Measurements from ENCODE around the gene ALOXE3.

ALOXE3 gene

GRCh38 chr17:8071496-8071895, 46.8 kb downstream of the ALOXE3 start:
- in situ Hi-C loops (cut with MboI; ENCODE audit: low pct_unique_long_range_greater_than_20kb, low sequenced_read_pairs, unreplicated experiment): no loop called here
- DNase-seq (ENCODE audit: low spot score): no peak
- TF ChIP-seq CTCF (IDR thresholded peaks at IDR 0.05; ENCODE audit: extremely low read depth, insufficient read depth, missing control alignments): no peak

DNA sequence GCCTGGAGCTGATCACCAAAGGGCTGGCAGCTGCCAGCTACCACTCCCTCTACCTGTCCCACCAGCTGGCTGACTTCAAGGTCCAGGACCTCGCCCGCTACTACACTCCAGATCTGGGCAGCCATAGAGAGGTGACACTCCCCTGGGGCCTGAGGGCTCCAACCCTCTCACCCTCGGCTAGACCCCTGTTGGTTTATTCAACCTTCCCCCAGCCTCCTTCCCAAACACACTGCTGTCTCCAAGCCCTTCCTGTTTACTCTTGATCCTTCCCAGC, 48.8 kb downstream of the ALOXE3 start:
- TF ChIP-seq CTCF (IDR thresholded peaks at IDR 0.05; ENCODE audit: extremely low read depth, insufficient read depth, missing control alignments): no peak
- DNase-seq (ENCODE audit: low spot score): no peak
- in situ Hi-C loops (cut with MboI; ENCODE audit: low pct_unique_long_range_greater_than_20kb, low sequenced_read_pairs, unreplicated experiment): no loop called here

DNA sequence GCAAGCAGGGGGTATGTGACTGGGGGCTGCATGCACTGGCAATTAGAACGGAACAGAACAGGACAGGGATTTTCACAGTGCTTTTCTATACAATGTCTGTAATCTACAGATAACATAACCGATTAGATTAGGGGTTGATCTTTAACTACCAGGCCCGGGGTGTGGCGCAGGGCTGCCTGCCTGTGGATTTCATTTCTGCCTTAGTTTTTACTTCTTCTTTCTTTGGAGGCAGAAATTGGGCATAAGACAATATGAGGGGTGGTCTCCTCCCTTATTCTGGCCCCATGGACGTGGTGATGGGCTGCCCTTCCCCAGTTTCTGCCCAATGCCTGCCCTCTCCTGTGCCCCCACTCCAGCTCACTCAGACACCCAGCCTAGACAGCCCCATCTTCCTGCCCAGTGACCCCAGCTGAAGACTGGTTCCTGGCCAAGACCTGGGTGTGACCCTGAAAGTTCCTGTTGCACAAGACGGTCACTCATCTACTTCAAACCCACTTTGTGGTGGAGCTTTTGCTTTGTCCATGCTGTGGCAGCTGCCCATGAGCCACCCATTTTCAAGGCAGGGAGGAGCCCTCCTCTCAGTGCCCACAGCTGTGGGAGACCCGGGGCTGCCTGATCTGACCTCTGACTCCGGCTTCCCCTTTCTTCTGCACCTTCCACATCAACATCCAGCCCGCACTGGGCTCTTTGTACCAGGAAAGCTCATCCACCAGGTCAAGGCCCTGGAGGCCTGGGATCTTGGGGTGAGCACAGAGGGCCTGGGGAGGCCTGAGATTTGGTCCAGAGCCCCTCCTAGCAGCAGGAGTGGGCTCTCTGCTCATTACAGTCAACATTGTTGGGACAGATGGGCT, 49.4 kb downstream of the ALOXE3 start:
- in situ Hi-C loops (cut with MboI; ENCODE audit: low pct_unique_long_range_greater_than_20kb, low sequenced_read_pairs, unreplicated experiment): no loop called here
- no peak for DNase-seq (ENCODE audit: low spot score)
- TF ChIP-seq CTCF (IDR thresholded peaks at IDR 0.05; ENCODE audit: extremely low read depth, insufficient read depth, missing control alignments): no peak

- in situ Hi-C loops (cut with MboI; ENCODE audit: low pct_unique_long_range_greater_than_20kb, low sequenced_read_pairs, unreplicated experiment): no loop called here
- DNase-seq (ENCODE audit: low spot score): no peak
- TF ChIP-seq CTCF (IDR thresholded peaks at IDR 0.05; ENCODE audit: extremely low read depth, insufficient read depth, missing control alignments): no peak
These were observed 50.5 kb downstream of the ALOXE3 start for GRCh38 chr17:8067806-8068205.

GRCh38 chr17:8066841-8067775, 51.2 kb downstream of the ALOXE3 start:
- in situ Hi-C loops (cut with MboI; ENCODE audit: low pct_unique_long_range_greater_than_20kb, low sequenced_read_pairs, unreplicated experiment): no loop called here
- TF ChIP-seq CTCF (IDR thresholded peaks at IDR 0.05; ENCODE audit: extremely low read depth, insufficient read depth, missing control alignments): no peak

GRCh38 chr17:8064561-8065019, 53.7 kb downstream of the ALOXE3 start:
- no peak for TF ChIP-seq CTCF (IDR thresholded peaks at IDR 0.05; ENCODE audit: extremely low read depth, insufficient read depth, missing control alignments)
- in situ Hi-C loops (cut with MboI; ENCODE audit: low pct_unique_long_range_greater_than_20kb, low sequenced_read_pairs, unreplicated experiment): no loop called here
- no peak for DNase-seq (ENCODE audit: low spot score)

More at GRCh38 chr17:8066841-8067775, 51.2 kb downstream of the ALOXE3 start:
- DNase-seq (ENCODE audit: low spot score): no peak

All from GM13977 (cell line).